HEK293 (cell line): ENCODE data around the gene LETM1.

ENCODE experiments used
- CTCF ChIP-seq: fragments of 450-650 bp; formaldehyde crosslinking; IDR thresholded peaks from 2 replicates; pipeline ENCODE4 v1.5.1; 2016; ENCODE audit warnings: missing biosample characterization, missing genetic modification characterization
- GLIS1 ChIP-seq: fragments of 450-650 bp; formaldehyde crosslinking; IDR thresholded peaks from 2 replicates; pipeline ENCODE4 v1.5.1; 2016; ENCODE audit warnings: missing biosample characterization, missing genetic modification characterization
- REST ChIP-seq: fragments of 450-650 bp; formaldehyde crosslinking; IDR thresholded peaks from 2 replicates; pipeline ENCODE4 v1.5.1; 2016; ENCODE audit warnings: missing biosample characterization, missing genetic modification characterization
- ZBTB10 ChIP-seq: fragments of 450-650 bp; formaldehyde crosslinking; IDR thresholded peaks from 2 replicates; pipeline ENCODE4 v1.5.1; 2016; ENCODE audit warnings: missing biosample characterization, missing genetic modification characterization
- ZNF121 ChIP-seq: fragments of 450-650 bp; formaldehyde crosslinking; IDR thresholded peaks from 2 replicates; pipeline ENCODE4 v1.5.1; 2016; ENCODE audit warnings: missing biosample characterization, missing genetic modification characterization
- ZNF169 ChIP-seq: fragments of 450-650 bp; formaldehyde crosslinking; IDR thresholded peaks from 2 replicates; pipeline ENCODE4 v1.5.1; 2016; ENCODE audit warnings: missing biosample characterization, missing genetic modification characterization
- ZNF184 ChIP-seq: fragments of 450-650 bp; IDR thresholded peaks from 2 replicates; pipeline ENCODE4 v1.5.1; 2018; ENCODE audit warnings: missing biosample characterization, mild to moderate bottlenecking, missing genetic modification characterization
- ZNF23 ChIP-seq: fragments of 450-650 bp; formaldehyde crosslinking; IDR thresholded peaks from 2 replicates; pipeline ENCODE4 v1.5.1; 2016; ENCODE audit warnings: missing biosample characterization, missing genetic modification characterization, borderline replicate concordance
- ZNF280D ChIP-seq: fragments of 450-650 bp; formaldehyde crosslinking; IDR thresholded peaks from 2 replicates; pipeline ENCODE4 v1.5.1; 2016; ENCODE audit warnings: missing biosample characterization, missing genetic modification characterization
- ZNF324 ChIP-seq: fragments of 450-650 bp; formaldehyde crosslinking; IDR thresholded peaks from 2 replicates; pipeline ENCODE4 v1.5.1; 2016; ENCODE audit warnings: missing biosample characterization, missing genetic modification characterization
- ZNF423 ChIP-seq: fragments of 450-650 bp; formaldehyde crosslinking; IDR thresholded peaks from 2 replicates; pipeline ENCODE4 v1.5.1; 2016; ENCODE audit warnings: missing biosample characterization, missing genetic modification characterization
- ZNF530 ChIP-seq: fragments of 450-650 bp; formaldehyde crosslinking; IDR thresholded peaks from 2 replicates; pipeline ENCODE4 v1.5.1; 2016; ENCODE audit warnings: low read depth, missing biosample characterization, missing genetic modification characterization
- ZNF639 ChIP-seq: fragments of 450-650 bp; formaldehyde crosslinking; IDR thresholded peaks from 2 replicates; pipeline ENCODE4 v1.5.1; 2016; ENCODE audit warnings: missing biosample characterization, missing genetic modification characterization
- ZNF776 ChIP-seq: fragments of 450-650 bp; formaldehyde crosslinking; IDR thresholded peaks from 2 replicates; pipeline ENCODE4 v1.5.0; 2017; ENCODE audit warnings: missing biosample characterization, missing genetic modification characterization, borderline replicate concordance

GRCh38 chr4:1837069-1837468, 18.9 kb downstream of the LETM1 start:
- TF ChIP-seq CTCF (tag by site-specific recombination) (no peak), ZBTB10 (tag by site-specific recombination) (no peak), GLIS1 (tag by site-specific recombination) (no peak), ZNF121 (tag by site-specific recombination) (no peak), REST (no peak), ZNF280D (tag by site-specific recombination) (no peak), ZNF169 (tag by site-specific recombination) (no peak), ZNF324 (tag by site-specific recombination) (no peak), ZNF23 (tag by site-specific recombination) (no peak), ZNF184 (tag by site-specific recombination) (no peak), ZNF530 (no peak), ZNF423 (tag by site-specific recombination) (no peak), ZNF639 (no peak), ZNF776 (tag by site-specific recombination) (no peak)
